ENCODE data around the gene SUPT6H. TPM values are rescaled to one million over a fixed set of nuclear protein-coding genes. Genes with fewer than 3 reads are reported as not detected.

The SUPT6H gene
- total and polyA plus RNA-seq, 2 of the 8 experiments (the other 6 are each of a cell fraction or from before 2014, with no cell fraction given) = 32.0 to 59.9 TPM

DNA sequence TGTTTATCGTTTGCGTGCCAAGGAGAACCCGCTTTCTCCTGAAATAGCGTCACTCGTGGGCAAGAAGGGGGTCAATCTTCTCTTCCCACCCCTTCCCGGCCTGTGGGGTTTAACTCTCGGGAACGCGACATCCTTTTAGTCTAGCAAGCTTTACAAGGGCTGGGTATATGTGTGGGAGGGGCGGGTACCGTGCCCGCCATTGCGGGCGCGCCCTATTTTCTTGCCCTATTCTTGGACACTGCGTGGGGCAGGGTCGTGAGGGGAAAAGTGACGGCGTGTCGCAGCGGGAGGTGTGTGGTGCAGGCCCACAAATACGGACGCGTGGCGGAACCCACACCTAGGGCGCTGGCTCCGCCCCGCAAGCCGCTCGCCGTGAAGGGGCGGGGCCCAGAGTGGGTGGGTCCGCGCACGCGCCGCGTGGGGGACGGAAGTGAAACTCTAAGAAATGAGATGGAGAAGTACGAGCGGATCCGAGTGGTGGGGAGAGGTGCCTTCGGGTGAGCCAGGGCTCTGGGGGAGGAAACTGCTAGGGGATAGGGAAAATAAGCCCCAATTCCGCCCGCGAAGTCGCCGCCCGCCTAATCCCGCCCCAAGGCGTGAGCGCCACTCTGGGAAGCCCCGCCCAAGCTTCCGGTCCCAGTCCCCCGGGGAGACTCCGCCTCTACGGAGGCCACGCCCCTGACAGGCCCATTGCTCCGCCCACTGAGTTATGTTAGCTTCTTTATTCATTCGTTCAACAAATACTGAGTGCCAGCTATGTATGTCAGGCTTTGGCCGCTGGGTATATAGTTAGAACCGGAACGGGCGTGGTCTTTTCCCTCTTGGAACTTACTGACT lies 66.6 kb downstream of the SUPT6H start, which contains the start of gene NEK8 (continued):
- TF ChIP-seq, protein P1, sequence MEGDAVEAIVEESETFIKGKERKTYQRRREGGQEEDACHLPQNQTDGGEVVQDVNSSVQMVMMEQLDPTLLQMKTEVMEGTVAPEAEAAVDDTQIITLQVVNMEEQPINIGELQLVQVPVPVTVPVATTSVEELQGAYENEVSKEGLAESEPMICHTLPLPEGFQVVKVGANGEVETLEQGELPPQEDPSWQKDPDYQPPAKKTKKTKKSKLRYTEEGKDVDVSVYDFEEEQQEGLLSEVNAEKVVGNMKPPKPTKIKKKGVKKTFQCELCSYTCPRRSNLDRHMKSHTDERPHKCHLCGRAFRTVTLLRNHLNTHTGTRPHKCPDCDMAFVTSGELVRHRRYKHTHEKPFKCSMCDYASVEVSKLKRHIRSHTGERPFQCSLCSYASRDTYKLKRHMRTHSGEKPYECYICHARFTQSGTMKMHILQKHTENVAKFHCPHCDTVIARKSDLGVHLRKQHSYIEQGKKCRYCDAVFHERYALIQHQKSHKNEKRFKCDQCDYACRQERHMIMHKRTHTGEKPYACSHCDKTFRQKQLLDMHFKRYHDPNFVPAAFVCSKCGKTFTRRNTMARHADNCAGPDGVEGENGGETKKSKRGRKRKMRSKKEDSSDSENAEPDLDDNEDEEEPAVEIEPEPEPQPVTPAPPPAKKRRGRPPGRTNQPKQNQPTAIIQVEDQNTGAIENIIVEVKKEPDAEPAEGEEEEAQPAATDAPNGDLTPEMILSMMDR (IDR thresholded peaks at IDR 0.05; ENCODE audit: control extremely low read depth in 1 of 3, insufficient read depth in 1 of 3, low read depth in 1 of 3, low read length in 3 of 3) = no peak
- TF ChIP-seq EZH2 (IDR thresholded peaks at IDR 0.05; ENCODE audit: low read depth, low read length, severe bottlenecking) = no peak
- no peak for TF ChIP-seq RFX5 (IDR thresholded peaks at IDR 0.05; ENCODE audit: borderline replicate concordance, low read depth, low read length)
- no peak for TF ChIP-seq BCL11A (IDR thresholded peaks at IDR 0.05; ENCODE audit: low read depth in 2 of 2, low read length in 2 of 2)
- no peak for TF ChIP-seq KDM4A (IDR thresholded peaks at IDR 0.05; ENCODE audit: low read depth, low read length, severe bottlenecking)
- peak; percentile 65 for TF ChIP-seq TAF1 (IDR thresholded peaks at IDR 0.05; ENCODE audit: low read depth, low read length)
- no peak for TF ChIP-seq RAD21 (IDR thresholded peaks at IDR 0.05 in 1 of 2, conservative IDR thresholded peaks at IDR 0.05 in 1 of 2; ENCODE audit: low read depth in 2 of 2, low read length in 2 of 2)
- peak in 1 of 2 experiments; percentile 69; a peak in 1 of 3 replicates for TF ChIP-seq POLR2A (IDR thresholded peaks at IDR 0.05; ENCODE audit: control extremely low read depth in 1 of 2, low read depth in 2 of 2, low read length in 2 of 2)
- no peak for TF ChIP-seq GTF2F1 (IDR thresholded peaks at IDR 0.05; ENCODE audit: borderline replicate concordance, low read depth, low read length)
- TF ChIP-seq CHD2 (IDR thresholded peaks at IDR 0.05; ENCODE audit: low read length) = no peak
- no peak for TF ChIP-seq SUZ12 (IDR thresholded peaks at IDR 0.05; ENCODE audit: low read length)
- peak; percentile 64; the same call in 1 of the 2 replicates for TF ChIP-seq POLR2AphosphoS5 (IDR thresholded peaks at IDR 0.05; ENCODE audit: low read depth, low read length)
- TF ChIP-seq EGR1 (IDR thresholded peaks at IDR 0.05; ENCODE audit: borderline replicate concordance, low read depth, low read length) = no peak; the same call in 1 of the 2 replicates
- 0 out of 2 replicates have a peak, but pooled peaks have one; percentile 10 for TF ChIP-seq RBBP5 (IDR thresholded peaks at IDR 0.05; ENCODE audit: borderline replicate concordance, low read depth, low read length)
- no peak for TF ChIP-seq FOSL1 (IDR thresholded peaks at IDR 0.05; ENCODE audit: insufficient read depth, low read depth, low read length)
- 0 out of 2 replicates have a peak, but pooled peaks have one; percentile 10 for TF ChIP-seq NRF1 (IDR thresholded peaks at IDR 0.05; ENCODE audit: low read depth, low read length)
- TF ChIP-seq, protein P2, sequence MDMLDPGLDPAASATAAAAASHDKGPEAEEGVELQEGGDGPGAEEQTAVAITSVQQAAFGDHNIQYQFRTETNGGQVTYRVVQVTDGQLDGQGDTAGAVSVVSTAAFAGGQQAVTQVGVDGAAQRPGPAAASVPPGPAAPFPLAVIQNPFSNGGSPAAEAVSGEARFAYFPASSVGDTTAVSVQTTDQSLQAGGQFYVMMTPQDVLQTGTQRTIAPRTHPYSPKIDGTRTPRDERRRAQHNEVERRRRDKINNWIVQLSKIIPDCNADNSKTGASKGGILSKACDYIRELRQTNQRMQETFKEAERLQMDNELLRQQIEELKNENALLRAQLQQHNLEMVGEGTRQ (IDR thresholded peaks at IDR 0.05; ENCODE audit: low read length) = no peak
- TF ChIP-seq, protein P3, sequence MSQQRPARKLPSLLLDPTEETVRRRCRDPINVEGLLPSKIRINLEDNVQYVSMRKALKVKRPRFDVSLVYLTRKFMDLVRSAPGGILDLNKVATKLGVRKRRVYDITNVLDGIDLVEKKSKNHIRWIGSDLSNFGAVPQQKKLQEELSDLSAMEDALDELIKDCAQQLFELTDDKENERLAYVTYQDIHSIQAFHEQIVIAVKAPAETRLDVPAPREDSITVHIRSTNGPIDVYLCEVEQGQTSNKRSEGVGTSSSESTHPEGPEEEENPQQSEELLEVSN (IDR thresholded peaks at IDR 0.05) = no peak
- no peak for TF ChIP-seq SIX5 (IDR thresholded peaks at IDR 0.05; ENCODE audit: low read depth, low read length)

Data from H1 (cell line).